DMS53 treated with DMSO at 0.1 percent for 48 hours (cell line): ENCODE data around the gene PHLDA2.

Experiments
- DNase-seq: peaks from one replicate; lab custom pipeline; 2025; ENCODE audit not compliant: unreplicated experiment; lab: John Stamatoyannopoulos, UW

PHLDA2 gene

GRCh38 chr11:2883640-2883978 lies 45.6 kb downstream of the PHLDA2 start:
- DNase-seq: no peak

GRCh38 chr11:2882396-2883110 lies 46.7 kb downstream of the PHLDA2 start:
- no peak for DNase-seq

DNA sequence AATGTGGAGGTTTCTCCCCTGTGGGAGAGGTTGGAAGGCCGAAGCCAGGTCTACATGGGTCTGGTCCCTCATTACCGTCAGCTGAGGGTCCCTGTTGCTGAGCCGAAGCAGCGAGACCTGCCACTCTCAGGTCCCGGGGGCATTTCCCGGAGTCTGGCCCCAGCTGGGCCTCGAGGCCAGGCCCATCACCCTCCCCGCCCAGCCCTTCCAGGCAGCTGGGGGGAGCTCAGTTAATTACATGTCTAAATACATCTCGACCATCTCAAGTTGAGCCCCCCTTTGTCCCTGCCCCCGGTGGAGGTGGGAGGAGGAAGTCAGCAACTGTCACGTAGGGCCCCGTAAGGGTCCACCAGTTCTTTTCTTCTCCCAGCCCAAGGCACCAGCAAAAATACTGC lies 47.2 kb downstream of the PHLDA2 start:
- no peak for DNase-seq

- DNase-seq: no peak
Observed at GRCh38 chr11:2881076-2881980, 47.9 kb downstream of the PHLDA2 start.

DNA sequence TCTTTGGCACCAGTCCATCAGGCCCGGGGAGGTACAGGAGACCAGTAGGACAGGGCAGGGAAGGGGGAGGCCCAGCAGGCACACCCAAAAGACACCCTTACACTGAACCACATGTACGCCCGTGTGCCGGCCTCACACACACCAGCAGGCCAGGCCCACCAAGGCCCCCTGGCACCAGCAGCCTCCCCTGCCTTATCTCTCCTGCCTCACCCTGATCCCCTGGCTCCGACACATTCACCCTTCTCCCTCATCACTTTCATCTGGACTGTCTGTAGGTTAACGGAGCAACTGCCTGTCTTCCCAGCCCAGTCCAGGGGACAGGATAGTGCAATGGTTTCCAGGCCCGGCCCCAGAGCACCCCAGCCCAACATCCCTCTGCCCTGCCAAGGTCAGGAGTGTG lies 48.6 kb downstream of the PHLDA2 start:
- no peak for DNase-seq

GRCh38 chr11:2878782-2879181 lies 50.4 kb downstream of the PHLDA2 start:
- no peak for DNase-seq
